Astrocyte of the cerebellum (primary cell): ENCODE data around the gene BUB1.
"Not testable (repeated sequence)": the region's sequence is repeated elsewhere in the genome, so short reads cannot be mapped to it uniquely, and the experiment has no call there.

Source experiments
- DNase-seq: peaks from one replicate; pipeline ENCODE4 v3.0.0-alpha.2; 2011; ENCODE audit warnings: low read depth
- H3K4me3 ChIP-seq: 2 replicates; pipeline ENCODE4 v1.5.1; 2011; ENCODE audit warnings: mild to moderate bottlenecking, low read depth, low read length, moderate library complexity
- in situ Hi-C: cut with HindIII; loops from 2 replicates; pipeline ENCODE4 v1.10.0; 2017; ENCODE audit warnings: low sequenced_read_pairs
- TF ChIP-seq, protein P1 (sequence below): IDR thresholded peaks from 2 replicates; pipeline ENCODE4 v1.5.1; 2012; ENCODE audit warnings: low read length, low read depth, moderate library complexity, mild to moderate bottlenecking; ENCODE audit errors: missing control alignments

Gene BUB1

DNA sequence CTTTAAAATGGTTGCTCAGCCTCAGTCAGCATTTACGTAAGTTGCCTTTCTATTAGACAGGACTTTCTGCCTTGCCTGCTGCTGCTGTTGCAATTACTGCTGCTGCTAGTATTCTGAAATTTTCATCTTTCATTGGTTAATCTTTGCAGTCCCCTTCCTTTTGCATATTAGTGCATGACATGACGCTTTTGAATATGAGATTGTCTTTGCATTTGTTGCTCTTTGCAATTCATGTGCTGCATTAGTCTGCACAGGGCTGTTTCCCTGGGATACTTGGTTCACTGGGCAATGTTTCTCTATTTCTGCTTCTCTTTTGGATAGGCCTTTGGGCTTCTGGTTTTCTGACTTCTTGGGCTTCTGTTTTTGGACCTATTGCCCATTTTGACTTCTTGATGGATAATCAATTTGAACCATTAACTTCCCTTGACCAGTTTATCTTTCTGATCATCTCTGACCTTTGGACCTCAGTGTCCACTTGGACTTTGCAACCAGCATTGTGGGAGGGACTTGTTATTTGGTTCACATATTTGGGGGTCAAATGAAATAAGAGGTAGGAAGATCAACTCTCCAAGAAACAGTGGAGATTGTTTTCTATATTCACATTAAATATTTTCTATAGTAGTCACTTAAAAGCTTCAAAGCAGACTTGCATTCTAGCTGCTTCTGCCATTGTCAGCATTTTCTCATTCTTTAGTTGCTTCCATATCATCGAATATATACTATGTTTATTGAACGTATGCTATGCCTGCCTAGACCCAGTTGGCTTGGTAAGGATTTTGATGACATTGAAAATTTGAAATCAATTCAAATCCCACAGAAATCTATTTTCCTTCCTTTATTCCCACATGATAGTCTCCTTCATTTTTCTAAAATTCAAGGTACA lies 12.5 kb upstream of the BUB1 start:
- no peak for DNase-seq
- TF ChIP-seq, protein P1, sequence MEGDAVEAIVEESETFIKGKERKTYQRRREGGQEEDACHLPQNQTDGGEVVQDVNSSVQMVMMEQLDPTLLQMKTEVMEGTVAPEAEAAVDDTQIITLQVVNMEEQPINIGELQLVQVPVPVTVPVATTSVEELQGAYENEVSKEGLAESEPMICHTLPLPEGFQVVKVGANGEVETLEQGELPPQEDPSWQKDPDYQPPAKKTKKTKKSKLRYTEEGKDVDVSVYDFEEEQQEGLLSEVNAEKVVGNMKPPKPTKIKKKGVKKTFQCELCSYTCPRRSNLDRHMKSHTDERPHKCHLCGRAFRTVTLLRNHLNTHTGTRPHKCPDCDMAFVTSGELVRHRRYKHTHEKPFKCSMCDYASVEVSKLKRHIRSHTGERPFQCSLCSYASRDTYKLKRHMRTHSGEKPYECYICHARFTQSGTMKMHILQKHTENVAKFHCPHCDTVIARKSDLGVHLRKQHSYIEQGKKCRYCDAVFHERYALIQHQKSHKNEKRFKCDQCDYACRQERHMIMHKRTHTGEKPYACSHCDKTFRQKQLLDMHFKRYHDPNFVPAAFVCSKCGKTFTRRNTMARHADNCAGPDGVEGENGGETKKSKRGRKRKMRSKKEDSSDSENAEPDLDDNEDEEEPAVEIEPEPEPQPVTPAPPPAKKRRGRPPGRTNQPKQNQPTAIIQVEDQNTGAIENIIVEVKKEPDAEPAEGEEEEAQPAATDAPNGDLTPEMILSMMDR = no peak
- H3K4me3 ChIP-seq = no peak overlapping the region
- in situ Hi-C loops = no loop called here

DNA sequence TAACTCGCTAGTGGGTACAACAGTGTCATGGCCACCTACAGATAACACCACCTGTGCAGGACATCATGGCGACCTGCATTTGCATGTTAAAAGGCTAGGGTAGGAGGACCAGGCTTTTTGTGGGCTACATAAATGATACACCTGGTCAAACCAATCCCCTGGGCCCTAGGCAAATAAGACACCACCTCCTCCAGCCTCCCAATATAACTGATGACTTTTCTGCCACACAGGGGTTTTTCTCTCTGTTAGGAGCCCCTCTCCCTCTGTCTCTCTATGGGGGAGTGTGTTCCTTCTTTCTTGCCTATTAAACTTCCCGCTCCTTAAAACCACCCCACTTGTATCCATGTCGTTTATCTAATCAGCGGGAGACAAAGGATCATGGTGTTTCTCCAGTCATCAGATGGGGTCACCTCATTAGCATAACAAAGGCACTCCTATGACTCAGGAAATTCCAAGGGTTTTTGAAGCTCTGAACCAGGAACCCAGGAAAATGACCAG lies 10.8 kb upstream of the BUB1 start:
- no peak overlapping the region for H3K4me3 ChIP-seq
- TF ChIP-seq, protein P1 = no peak
- in situ Hi-C loops = loop anchor here (5.0 kb wide), 1 partner anchor 49 kb away; no protein-coding TSS in a partner anchor
- DNase-seq = peak; percentile 87

DNA sequence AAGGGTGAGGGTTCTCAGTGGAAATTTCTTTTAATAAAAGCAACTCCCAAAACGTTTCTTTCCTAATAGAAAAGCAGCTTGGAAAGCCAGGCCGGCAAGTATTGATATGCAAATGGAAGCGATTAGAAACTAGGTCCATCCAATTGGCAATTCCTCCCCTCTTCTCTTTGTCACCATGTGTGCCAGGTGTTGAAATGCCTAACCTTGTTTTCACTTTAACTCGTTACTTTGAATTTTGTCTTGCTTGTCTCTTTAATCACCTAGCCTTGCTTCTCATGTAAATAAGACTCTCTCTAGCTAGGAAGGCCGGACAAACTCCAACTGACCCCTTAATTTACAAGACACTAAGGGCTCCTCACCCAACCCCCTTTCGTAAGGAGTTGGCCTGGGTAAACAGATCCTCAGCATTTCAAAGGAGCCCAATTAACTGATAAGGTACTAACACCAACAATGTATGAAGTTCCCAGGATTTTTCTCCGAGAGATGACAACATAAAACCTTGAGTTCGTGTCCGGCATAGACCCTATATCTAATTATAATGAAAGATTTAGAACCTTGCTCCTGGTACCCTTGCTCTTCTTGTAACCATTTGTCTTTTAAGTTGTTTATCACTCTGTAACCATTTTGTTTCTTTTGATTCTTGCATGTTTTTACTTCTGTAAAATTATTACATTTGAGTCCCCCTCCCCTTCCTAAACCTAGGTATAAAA lies 10.1 kb upstream of the BUB1 start:
- H3K4me3 ChIP-seq, DNase-seq: not testable (repeated sequence)
- in situ Hi-C loops = loop anchor here (5.0 kb wide), 1 partner anchor 49 kb away; no protein-coding TSS in a partner anchor

DNA sequence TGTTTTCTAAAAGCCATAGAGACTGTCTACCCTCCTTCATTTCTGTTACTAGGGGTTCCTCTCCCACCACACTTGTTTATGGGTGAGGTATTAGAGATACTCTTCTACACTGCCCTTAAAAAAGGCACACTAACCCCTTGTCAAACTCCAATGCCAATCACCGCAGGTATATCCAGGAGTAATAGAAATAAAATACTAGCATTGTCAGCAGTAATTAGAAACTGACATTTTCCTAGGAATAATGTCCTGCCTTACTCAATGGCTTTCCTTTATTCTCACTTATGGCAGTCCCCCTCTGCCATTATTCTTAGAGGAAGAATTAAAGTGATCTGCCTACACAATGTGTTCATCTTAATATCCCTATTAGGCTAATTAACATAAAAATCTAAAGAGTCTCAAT lies 5.0 kb upstream of the BUB1 start:
- DNase-seq = no peak
- TF ChIP-seq, protein P1 = no peak
- H3K4me3 ChIP-seq = no peak overlapping the region
- in situ Hi-C loops = no loop called here

DNA sequence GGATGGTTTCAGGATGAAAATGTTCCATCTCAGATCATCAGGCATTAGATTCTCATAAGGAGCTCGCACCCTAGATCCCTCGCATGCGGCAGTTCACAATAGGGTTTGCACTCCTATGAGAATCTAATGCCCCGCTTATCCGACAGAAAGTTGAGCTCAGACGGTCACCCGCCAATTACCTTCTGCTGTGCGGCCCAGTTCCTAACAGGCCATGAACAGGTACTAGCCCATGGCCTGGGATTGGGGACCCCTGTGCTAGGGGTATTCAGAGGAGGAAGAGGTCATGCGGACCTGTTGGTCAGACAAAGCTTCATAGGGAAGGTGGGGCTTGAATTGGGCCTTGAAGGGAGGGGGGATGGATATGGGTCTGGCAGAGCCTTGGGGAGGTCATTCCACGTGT lies 4.4 kb upstream of the BUB1 start:
- in situ Hi-C loops = no loop called here
- no peak for DNase-seq
- TF ChIP-seq, protein P1 = no peak
- H3K4me3 ChIP-seq = no peak overlapping the region

DNA sequence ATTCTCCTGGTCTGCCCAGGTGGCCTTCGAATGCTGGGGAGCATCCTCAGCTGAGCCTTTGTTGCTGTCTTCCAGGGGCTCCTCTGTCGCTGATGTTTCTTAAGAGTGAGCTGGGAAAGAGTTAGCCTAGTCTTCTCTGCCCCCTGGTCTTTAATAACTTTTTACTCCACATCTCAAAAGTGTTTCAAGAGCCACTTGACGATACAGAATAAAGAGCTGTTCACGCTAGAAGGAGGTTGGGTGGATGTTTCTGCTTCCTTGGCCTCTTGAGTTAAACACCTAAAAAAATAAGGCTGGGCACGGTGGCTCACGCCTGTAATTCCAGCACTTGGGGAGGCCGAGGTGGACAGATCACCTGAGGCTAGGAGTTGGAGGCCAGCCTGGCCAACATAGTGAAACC lies 2.8 kb upstream of the BUB1 start:
- TF ChIP-seq, protein P1 = no peak
- in situ Hi-C loops = no loop called here
- DNase-seq = no peak
- H3K4me3 ChIP-seq = no peak overlapping the region
